ENCODE data around the gene CASP10. TPM values are rescaled to one million over a fixed set of nuclear protein-coding genes. Genes with fewer than 3 reads are reported as not detected.

Gene CASP10
- total and polyA plus RNA-seq, 2 of the 8 experiments (the other 6 are each of a cell fraction or from before 2014, with no cell fraction given): 2.3 to 4.0 TPM

DNA sequence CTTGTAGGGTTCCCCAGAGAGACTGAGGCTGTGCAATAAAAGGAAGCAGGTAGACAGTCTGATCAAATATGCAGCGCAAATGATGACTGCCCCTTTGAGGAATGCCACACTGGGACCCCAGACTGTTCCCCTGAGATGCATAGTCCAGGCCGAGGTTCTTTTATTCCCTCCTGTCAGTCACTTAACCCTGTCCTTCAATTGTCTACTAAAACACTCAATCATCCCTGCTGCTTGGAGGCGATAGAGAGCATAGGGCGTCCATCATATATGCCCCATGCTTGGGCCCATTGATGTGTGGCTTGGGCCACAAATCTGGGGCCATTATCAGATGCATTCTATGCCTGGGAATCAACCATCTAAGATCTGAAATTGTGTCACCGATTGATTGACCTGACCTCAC is 61.9 kb downstream of the CASP10 start:
- H3K36me3 ChIP-seq (ENCODE audit: control insufficient read depth in 2 of 4, insufficient read depth in 4 of 4, low read length in 3 of 4): no peaks in the 10 kb centered on the region; a peak in 1 of 8 replicates
- FAIRE-seq: no peak
- TF ChIP-seq CHD1 (IDR thresholded peaks at IDR 0.05; ENCODE audit: low read depth, low read length) (no peak), FOSL1 (IDR thresholded peaks at IDR 0.05; ENCODE audit: insufficient read depth, low read depth, low read length) (no peak), KDM4A (IDR thresholded peaks at IDR 0.05; ENCODE audit: low read depth, low read length, severe bottlenecking) (no peak), CTBP2 (IDR thresholded peaks at IDR 0.05; ENCODE audit: borderline replicate concordance, insufficient read depth, insufficient read length, low read length) (no peak), RAD21 (IDR thresholded peaks at IDR 0.05 in 1 of 2, conservative IDR thresholded peaks at IDR 0.05 in 1 of 2; ENCODE audit: low read depth in 2 of 2, low read length in 2 of 2) (no peak), YY1 (IDR thresholded peaks at IDR 0.05; ENCODE audit: low read depth, low read length) (no peak), SP2 (IDR thresholded peaks at IDR 0.05; ENCODE audit: low read length) (no peak), CHD2 (IDR thresholded peaks at IDR 0.05; ENCODE audit: low read length) (no peak), ZNF274 (IDR thresholded peaks at IDR 0.05; ENCODE audit: borderline replicate concordance, extremely low read depth, low read length) (no peak), KDM1A (IDR thresholded peaks at IDR 0.05; ENCODE audit: borderline replicate concordance, low read length) (no peak), CEBPB (IDR thresholded peaks at IDR 0.05; ENCODE audit: low read depth, low read length) (no peak), TCF12 (IDR thresholded peaks at IDR 0.05; ENCODE audit: low read depth, low read length) (no peak), SIRT6 (IDR thresholded peaks at IDR 0.05; ENCODE audit: low read length) (no peak)

More for the DNA sequence above, 61.9 kb downstream of the CASP10 start:
- no peak overlapping the region for H4K5ac ChIP-seq (ENCODE audit: insufficient read length, low read depth, low read length)
- no peak overlapping the region for H3K27ac ChIP-seq (ENCODE audit: low read depth, low read length)
- no peak overlapping the region for H2AFZ ChIP-seq (ENCODE audit: low read length)
- H3K4me2 ChIP-seq (ENCODE audit: insufficient read depth in 1 of 2, low read depth in 2 of 2, low read length in 2 of 2): no peak overlapping the region
- no peak overlapping the region for H4K91ac ChIP-seq (replicated peaks; ENCODE audit: insufficient read length, low read length)
- no peak overlapping the region for H3K14ac ChIP-seq (ENCODE audit: insufficient read length)
- no peaks in the 10 kb centered on the region for H3K4me1 ChIP-seq (replicated peaks in 1 of 4; ENCODE audit: control insufficient read depth in 3 of 4, insufficient read depth in 4 of 4, low read length in 3 of 4)
- H3K79me1 ChIP-seq (ENCODE audit: low read depth, low read length): no peaks in the 10 kb centered on the region
- 94% methylated on average over 5 of the region's 5 CpGs; no CpG with 5 or more reads in 1 of the 2 experiments for WGBS, 2 experiments (ENCODE audit: extremely low coverage in 1 of 2, insufficient coverage in 1 of 2, insufficient read length in 1 of 2, insufficient replicate concordance in 2 of 2, low coverage in 1 of 2, low lambda C conversion rate in 2 of 2, missing lambda C conversion rate in 1 of 2)
- H2BK15ac ChIP-seq (ENCODE audit: low read length): no peak overlapping the region
- H4K8ac ChIP-seq (ENCODE audit: extremely low read depth, insufficient read depth, low read length): no peak overlapping the region
- H2BK12ac ChIP-seq (ENCODE audit: low read depth, low read length): no peak overlapping the region
- CTCF ChIA-PET (ENCODE audit: partially characterized antibody): interaction anchor here (1.2 to 1.7 kb wide), 3 partner anchors 13 to 120 kb away, joined by 3 to 5 read pairs (median 5); no protein-coding TSS in a partner anchor
- H3K9ac ChIP-seq (replicated peaks in 1 of 4; ENCODE audit: extremely low read depth in 1 of 4, low read depth in 3 of 4, low read length in 3 of 4): no peak overlapping the region
- H2AK5ac ChIP-seq (ENCODE audit: low read depth, low read length): no peak overlapping the region
- H3K18ac ChIP-seq (ENCODE audit: extremely low read depth, low read length): no peak overlapping the region
- H2BK120ac ChIP-seq (replicated peaks; ENCODE audit: low read depth, low read length): no peak overlapping the region
- POLR2A ChIA-PET (ENCODE audit: partially characterized antibody): no interaction called here
- H4K20me1 ChIP-seq (replicated peaks in 1 of 2; ENCODE audit: control insufficient read depth in 1 of 2, insufficient read depth in 2 of 2, low read length in 2 of 2): peaks cover 0 to under 1% of the 10 kb centered on the region in 2 experiments
- H3K27me3 ChIP-seq (replicated peaks in 1 of 4; ENCODE audit: control insufficient read depth in 3 of 4, extremely low read depth in 1 of 4, insufficient read depth in 3 of 4, low read length in 3 of 4): no peaks in the 10 kb centered on the region
- no peak overlapping the region for H3K4me3 ChIP-seq (ENCODE audit: extremely low read depth in 1 of 4, insufficient read depth in 2 of 4, low read depth in 3 of 4, low read length in 4 of 4)
- no peak overlapping the region for H3K4ac ChIP-seq (replicated peaks; ENCODE audit: insufficient read length, low read depth, low read length)
- H3K79me2 ChIP-seq (ENCODE audit: control insufficient read depth in 1 of 2, insufficient read depth in 2 of 2, low read length in 2 of 2): no peaks in the 10 kb centered on the region
- 0 out of 4 replicates have a peak, but pooled peaks cover 0 to 2% of the 10 kb centered on the region in 2 experiments for H3K9me3 ChIP-seq (ENCODE audit: insufficient read depth in 2 of 2, low read depth in 1 of 2, low read length in 1 of 2)
- no peak overlapping the region for H3K23ac ChIP-seq (ENCODE audit: insufficient read length)
- no peak overlapping the region for H2BK20ac ChIP-seq (ENCODE audit: low read length)
- DNase-seq (ENCODE audit: low read depth in 1 of 2, low spot score in 2 of 2): peak in 1 of 2 experiments; percentile 32
- H3K56ac ChIP-seq (replicated peaks; ENCODE audit: insufficient read length, low read depth, low read length): no peak overlapping the region
- no peaks in the 10 kb centered on the region for H3K23me2 ChIP-seq (ENCODE audit: low read depth, low read length)
- no peak overlapping the region for H2BK5ac ChIP-seq (ENCODE audit: low read depth, low read length)

Measured in H1 (cell line).